HG02798 (cell line): ENCODE data around the gene SPIB.

Source experiments
- ATAC-seq: cut with Tn5 transposase; IDR thresholded peaks from one replicate; pipeline ENCODE4 v1.9.1; 2021; ENCODE audit warnings: mild to moderate bottlenecking; ENCODE audit not compliant: unreplicated experiment, poor library complexity

SPIB gene

GRCh38 chr19:50417111-50418081 lies 1.3 kb upstream of the SPIB start:
- no peak for ATAC-seq

- no peak for ATAC-seq
Measured at GRCh38 chr19:50419022-50419579, 363 bp downstream of the SPIB start.

- no peak for ATAC-seq
Measured at GRCh38 chr19:50419580-50420035, 870 bp downstream of the SPIB start.

- ATAC-seq = no peak
Measured at GRCh38 chr19:50420127-50420526, 1.4 kb downstream of the SPIB start.

- no peak for ATAC-seq
Measured at GRCh38 chr19:50420808-50421207, 2.1 kb downstream of the SPIB start.

- ATAC-seq = no peak
Measured at GRCh38 chr19:50422397-50423278, 3.9 kb downstream of the SPIB start.

GRCh38 chr19:50423279-50424113 lies 4.8 kb downstream of the SPIB start:
- no peak for ATAC-seq

- ATAC-seq = no peak
Measured at GRCh38 chr19:50425581-50425980, 6.8 kb downstream of the SPIB start.

- no peak for ATAC-seq
Measured at GRCh38 chr19:50427318-50427925, 8.7 kb downstream of the SPIB start.

GRCh38 chr19:50427997-50428425 lies 9.3 kb downstream of the SPIB start:
- no peak for ATAC-seq

- no peak for ATAC-seq
Measured at GRCh38 chr19:50428772-50429463, 10.2 kb downstream of the SPIB start.

GRCh38 chr19:50430888-50431342 lies 12.2 kb downstream of the SPIB start:
- ATAC-seq = no peak

- ATAC-seq = peak; percentile 86
Measured at GRCh38 chr19:50431343-50432220, 12.8 kb downstream of the SPIB start.

- peak; percentile 18 for ATAC-seq
Measured at GRCh38 chr19:50432221-50433028, 13.7 kb downstream of the SPIB start, which contains the start of gene MYBPC2. Gene MYBPC2, plus strand, starts transcription at chr19:50432892. Its CDS starts 62 bp downstream, at chr19:50432954.

- no peak for ATAC-seq
Measured at GRCh38 chr19:50433201-50434180, 14.8 kb downstream of the SPIB start.

GRCh38 chr19:50434525-50434924 lies 15.8 kb downstream of the SPIB start:
- no peak for ATAC-seq
